ENCODE data around the gene UGT1A5.
"Not testable (repeated sequence)": the region's sequence is repeated elsewhere in the genome, so short reads cannot be mapped to it uniquely, and the experiment has no call there.

The UGT1A5 gene

DNA sequence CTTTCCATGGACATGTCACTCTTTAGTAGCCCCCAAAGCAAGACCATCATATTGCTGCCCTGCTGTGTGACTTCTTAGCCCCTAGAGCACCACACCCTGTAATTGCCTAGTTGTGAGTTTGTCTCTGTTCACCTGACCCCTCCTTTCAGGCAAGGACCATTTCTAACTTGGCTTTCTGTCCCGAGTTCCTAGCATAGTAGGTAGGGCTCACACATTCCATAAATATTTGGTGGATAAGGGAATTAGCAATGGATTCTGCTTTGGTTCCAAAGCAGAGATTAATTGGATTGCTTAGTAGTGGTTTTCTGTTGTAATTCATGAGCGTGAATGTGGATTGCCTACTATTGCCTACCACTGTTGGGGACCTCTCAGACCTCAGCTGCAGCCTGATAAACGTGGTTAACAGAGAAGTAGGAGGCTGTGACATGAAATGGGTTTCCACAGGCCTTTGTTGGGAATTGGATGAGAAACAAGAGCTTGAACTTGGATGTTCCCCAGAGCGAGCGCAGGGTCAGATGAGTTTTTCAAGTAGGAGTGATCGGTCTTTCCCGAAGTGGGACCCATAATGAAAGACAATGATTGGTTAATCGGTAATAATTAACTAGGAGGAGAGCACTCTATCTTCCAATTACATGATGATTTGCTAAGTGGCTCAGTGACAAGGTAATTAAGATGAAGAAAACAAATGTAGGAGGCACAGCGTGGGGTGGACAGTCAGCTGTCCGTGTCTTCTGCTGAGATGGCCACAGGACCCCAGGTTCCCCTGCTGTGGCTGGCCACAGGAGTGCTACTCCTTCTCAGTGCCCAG is 34.0 kb downstream of the UGT1A5 start:
- no peak for DNase-seq

DNA sequence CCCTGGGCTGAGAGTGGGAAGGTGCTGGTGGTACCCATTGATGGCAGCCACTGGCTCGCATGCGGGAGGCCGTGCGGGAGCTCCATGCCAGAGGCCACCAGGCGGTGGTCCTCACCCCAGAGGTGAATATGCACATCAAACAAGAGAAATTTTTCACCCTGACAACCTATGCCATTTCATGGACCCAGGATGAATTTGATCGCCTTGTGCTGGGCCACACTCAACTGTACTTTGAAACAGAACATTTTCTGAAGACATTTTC is 34.5 kb downstream of the UGT1A5 start:
- DNase-seq, result no peak

DNA sequence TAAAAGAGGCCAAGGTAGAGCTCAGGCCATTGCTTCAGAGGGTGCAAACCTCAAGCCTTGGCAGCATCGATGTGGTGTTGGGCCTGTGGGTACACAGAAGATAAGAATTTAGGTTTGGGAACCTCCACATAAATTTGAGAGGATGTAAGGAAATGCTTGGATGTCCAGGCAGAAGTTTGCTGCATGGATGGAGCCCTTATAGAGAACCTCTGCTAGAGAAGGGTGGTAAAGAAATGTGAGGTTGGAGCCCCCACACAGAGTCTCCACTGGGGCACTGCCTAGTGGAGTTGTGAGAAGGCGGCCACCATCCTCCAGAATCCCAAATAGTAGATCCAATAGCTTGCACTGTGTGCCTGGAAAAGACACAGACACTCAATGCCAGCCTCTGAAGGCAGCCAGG is 38.0 kb downstream of the UGT1A5 start:
- DNase-seq, result not testable (repeated sequence)

DNA sequence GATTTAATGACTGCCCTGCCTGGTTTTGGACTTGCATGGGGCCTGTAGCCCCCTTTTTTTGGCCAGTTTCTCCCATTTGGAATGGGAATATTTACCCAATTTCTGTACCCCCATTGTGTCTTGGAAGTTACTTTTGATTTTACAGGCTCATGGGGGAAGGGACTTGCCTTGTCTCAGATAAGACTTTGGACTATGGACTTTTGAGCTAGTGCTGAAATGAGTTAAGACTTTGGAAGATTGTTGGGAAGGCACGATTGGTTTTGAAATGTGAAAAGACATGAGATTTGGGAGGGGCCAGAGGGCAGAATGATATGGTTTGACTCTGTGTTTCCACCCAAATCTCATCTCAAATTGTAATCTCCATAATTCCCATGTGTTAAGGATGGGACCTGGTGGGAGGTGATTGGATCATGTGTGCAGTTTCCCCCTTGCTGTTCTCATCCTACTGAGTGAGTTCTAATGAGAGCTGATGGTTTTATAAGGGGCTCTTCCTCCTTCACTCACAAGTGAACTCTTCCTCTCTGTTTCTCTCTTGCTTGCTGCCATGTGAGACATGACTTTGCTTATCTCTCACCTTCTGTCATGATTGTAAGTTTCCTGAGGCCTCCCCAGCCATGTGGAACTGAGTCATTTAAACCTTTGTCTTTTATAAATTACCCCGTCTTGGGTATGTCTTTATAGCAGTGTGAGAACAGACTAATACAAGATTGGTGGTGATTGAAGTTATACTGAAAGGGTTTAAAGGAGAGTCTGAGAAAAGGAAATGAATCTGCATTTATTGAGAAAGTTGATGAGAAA is 38.7 kb downstream of the UGT1A5 start:
- not testable (repeated sequence) for DNase-seq

DNA sequence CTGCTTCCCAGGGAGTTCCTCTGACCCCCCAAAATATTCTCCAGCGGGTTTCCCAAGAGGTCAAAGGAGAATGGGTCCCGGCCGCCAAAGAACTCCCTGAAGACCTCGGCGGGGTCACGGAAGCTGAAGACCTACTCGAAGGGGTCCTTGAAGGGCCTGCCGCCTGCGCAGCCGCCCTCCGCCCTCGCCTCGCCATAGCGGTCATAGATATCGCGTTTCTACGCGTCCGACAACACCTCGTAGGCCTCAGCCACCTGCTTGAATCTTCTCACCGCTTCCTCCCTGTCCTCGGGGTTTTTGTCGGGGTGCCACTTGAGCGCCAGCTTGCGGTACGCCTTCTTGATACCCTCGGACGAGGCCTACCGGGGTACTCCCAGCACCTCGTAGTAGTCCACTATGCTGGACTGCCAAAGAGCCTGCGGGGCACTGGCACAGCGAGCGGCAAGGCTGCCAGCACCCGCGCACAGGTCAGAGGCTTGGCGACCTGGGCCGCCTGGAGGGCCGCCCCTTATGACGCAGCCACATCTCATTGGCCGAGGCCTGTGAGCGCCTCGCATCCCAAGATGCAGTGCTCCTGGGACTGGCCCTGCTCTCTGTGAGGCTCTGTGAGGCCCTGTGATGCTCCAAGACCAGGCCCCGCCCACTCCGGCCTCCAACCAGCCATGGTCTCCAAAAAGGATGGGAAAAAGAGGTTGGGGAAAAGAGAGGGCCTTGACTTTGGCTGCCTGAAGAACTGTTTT is 42.3 kb downstream of the UGT1A5 start:
- DNase-seq, result no peak

DNA sequence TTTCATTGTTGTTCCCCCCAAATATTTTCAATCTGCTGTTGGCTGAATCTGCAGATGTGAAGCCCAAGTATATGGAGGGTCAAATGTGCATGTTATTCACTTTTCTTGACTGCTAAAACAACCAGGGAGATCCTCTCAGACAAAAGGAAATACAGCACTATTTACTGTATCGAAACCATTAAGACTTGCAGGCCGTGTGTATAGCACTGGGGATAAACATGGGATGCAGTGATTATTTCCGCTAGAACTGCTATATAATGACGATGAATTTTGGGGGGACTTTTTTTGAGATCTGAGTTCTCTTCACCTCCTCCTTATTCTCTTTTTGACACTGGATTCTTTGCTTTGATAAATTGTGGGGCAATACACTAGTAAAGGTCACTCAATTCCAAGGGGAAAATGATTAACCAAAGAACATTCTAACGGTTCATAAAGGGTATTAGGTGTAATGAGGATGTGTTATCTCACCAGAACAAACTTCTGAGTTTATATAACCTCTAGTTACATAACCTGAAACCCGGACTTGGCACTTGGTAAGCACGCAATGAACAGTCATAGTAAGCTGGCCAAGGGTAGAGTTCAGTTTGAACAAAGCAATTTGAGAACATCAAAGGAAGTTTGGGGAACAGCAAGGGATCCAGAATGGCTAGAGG is 43.8 kb downstream of the UGT1A5 start:
- no peak for DNase-seq

DNA sequence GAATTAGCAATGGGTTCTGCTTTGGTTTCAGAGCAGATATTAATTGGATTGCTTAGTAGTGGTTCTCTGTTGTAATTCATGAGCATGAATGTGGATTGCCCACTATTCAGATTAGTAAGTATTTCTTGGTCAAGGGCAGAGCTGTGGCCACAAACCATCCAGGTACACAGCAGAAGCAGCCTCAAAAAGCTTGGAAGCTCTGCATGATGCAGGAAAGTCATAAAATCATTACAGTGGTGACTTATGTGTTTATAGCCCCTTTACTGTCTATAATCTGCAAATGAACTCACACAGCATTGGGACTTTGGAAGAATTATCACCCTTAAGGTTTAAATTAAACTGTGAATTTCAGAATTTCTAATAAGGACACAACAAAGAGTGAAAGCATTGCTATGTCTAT is 45.4 kb downstream of the UGT1A5 start:
- DNase-seq, result no peak

DNA sequence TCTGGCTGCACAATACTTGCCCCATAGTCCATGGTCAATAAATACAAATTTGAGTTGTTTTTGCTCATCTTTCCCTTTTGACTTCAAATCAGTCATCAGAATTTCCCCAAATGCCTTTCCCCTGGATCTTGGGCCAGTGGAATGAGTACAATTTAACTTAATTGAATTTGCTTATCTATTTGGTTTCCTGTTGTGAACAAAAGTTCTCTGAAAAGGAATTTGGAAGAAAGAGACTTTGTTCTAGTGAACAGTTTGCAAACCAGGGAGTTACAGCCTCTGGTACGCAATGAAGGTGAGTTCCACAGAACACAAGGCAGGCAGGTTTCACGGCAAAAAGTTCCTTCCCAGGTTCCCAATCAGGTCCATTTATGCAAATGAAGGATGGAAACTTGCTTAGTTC is 46.1 kb downstream of the UGT1A5 start:
- no peak for DNase-seq

DNA sequence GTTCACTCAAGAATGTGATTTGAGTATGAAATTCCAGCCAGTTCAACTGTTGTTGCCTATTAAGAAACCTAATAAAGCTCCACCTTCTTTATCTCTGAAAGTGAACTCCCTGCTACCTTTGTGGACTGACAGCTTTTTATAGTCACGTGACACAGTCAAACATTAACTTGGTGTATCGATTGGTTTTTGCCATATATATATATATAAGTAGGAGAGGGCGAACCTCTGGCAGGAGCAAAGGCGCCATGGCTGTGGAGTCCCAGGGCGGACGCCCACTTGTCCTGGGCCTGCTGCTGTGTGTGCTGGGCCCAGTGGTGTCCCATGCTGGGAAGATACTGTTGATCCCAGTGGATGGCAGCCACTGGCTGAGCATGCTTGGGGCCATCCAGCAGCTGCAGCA is 47.3 kb downstream of the UGT1A5 start, which contains the start of gene UGT1A1:
Gene UGT1A1 (plus strand): TSS at position 228 of the 400 bp plus-strand sequence. CDS start 18 bp downstream, at position 246.
- DNase-seq, result no peak

DNA sequence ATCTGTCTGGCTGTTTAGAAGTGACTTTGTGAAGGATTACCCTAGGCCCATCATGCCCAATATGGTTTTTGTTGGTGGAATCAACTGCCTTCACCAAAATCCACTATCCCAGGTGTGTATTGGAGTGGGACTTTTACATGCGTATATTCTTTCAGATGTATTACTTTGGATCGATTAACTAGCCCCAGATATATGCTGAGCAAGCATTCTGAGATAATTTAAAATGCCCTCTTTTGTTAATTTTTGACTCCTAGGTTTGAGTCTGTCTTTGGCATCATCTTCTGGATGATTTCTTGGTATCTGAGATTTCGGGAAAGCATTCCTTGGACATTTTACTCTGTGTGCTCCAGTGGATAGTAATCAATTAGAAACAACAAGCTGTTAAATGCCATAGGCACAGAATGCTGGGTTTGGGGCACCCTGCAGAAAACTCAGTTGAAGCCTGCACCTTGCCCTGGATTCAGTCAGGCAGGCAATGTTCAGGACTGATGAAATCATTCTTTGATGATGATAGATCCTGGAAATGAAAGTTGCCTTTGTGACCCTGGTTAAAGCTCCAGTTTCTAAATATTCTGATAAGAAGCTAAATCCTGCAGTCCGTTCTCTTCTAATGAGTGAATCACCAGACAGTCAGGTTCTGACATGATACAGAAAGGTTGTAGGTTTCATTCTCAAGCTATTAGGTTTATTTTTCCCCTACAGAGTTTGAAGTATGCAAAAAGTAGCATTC is 48.5 kb downstream of the UGT1A5 start:
- no peak for DNase-seq

DNA sequence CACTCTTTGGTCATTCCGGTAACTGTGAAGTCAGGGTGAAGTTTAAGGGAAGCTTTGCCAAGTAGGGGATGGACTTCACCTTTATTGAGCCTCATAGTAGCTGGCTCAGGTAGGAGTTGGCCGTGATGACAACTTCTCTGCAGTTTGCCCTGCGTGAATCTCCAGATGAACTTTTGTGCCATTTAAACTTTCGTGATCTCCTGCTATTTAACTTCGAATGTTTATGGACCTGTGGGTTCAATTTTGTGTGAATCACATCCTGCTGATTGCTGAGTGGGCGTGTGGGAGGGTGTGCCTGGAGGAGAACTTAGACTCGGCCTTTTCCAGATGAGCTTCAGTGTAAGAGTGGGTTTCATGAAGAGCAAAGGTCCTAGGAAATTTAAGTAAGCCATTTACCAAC is 51.6 kb downstream of the UGT1A5 start:
- no peak for DNase-seq

DNA sequence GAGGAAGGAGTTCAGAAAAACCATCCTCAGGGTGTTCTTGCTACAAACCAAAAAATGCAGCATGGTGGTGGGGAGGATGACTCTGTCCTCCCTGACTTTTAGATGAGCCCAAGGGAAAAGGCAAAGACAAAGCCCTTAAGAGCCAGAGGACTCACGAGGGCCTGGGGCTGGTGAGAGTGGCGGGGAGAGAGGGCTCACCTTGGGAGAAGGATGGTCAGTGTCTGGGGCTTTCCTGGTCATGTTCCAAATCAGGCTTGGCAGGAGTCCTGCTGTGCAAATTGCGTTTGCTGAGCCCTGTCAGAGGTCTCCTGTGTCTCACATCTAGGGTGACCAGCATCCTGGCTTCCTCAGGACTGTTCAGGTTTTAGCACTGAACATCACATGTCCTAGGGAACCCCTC is 52.1 kb downstream of the UGT1A5 start:
- DNase-seq, result no peak

DNA sequence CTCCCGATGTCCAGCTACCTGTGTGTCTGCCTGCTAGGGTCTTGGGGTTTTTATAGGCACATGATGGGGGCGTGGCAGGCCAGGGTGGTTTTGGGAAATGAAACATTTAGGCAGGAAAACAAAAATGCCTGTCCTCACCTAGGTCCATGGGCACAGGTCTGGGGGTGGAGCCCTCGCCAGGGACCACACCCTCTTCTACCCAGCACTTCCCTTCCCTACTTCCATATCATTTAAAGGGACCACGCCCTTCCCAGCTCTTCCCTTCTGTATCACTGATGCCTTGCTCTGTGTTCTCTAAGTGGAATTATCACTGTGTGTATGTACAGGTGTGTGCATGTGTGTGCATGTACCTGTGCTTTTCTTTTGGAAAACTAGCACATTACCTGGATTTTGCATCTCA is 53.7 kb downstream of the UGT1A5 start:
- no peak for DNase-seq

DNA sequence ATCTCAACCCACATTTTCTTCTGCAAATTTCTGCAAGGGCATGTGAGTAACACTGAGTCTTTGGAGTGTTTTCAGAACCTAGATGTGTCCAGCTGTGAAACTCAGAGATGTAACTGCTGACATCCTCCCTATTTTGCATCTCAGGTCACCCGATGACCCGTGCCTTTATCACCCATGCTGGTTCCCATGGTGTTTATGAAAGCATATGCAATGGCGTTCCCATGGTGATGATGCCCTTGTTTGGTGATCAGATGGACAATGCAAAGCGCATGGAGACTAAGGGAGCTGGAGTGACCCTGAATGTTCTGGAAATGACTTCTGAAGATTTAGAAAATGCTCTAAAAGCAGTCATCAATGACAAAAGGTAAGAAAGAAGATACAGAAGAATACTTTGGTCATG is 55.4 kb downstream of the UGT1A5 start:
- no peak for DNase-seq

DNA sequence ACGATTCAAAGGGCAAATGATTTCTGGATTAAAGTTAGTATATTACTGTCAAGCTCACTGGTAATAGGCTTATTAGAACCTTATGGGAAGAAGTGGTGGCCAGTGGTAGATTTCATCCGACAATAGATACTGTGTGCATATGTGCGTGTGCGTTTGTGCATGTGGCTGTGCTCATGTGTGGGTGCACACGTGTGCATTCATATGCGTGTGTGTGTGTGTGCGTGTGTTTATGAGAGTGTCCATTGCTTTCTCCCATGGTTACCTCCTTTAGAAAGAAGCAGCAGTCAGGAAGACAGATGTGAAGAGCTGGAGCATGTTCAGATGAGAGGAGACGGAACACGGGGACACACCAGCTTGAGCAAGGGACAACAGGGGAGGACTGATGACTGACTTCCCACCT is 56.6 kb downstream of the UGT1A5 start:
- no peak for DNase-seq

DNA sequence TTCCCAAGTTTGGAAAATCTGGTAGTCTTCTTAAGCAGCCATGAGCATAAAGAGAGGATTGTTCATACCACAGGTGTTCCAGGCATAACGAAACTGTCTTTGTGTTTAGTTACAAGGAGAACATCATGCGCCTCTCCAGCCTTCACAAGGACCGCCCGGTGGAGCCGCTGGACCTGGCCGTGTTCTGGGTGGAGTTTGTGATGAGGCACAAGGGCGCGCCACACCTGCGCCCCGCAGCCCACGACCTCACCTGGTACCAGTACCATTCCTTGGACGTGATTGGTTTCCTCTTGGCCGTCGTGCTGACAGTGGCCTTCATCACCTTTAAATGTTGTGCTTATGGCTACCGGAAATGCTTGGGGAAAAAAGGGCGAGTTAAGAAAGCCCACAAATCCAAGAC is 59.4 kb downstream of the UGT1A5 start:
- no peak for DNase-seq

DNA sequence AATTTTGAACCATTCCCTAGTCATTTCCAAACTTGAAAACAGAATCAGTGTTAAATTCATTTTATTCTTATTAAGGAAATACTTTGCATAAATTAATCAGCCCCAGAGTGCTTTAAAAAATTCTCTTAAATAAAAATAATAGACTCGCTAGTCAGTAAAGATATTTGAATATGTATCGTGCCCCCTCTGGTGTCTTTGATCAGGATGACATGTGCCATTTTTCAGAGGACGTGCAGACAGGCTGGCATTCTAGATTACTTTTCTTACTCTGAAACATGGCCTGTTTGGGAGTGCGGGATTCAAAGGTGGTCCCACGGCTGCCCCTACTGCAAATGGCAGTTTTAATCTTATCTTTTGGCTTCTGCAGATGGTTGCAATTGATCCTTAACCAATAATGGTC is 59.9 kb downstream of the UGT1A5 start:
- no peak for DNase-seq

DNA sequence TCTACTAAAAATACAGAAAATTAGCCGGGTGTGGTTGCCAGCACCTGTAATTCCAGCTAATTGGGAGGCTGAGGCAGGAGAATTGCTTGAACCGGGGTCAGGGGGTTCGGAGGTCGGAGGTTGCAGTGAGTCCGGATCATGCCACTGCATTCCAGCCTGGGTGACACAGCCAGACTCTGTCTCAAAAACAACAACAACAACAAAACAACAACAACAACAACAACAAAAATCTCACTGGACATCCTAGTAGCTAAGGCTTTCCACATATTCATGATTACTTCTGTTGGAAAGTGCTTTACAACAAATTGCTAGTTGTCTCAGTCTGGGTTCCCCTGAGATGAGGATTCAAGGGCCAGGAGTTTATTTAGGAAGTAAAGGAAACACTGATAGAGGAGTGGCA is 61.1 kb downstream of the UGT1A5 start:
- no peak for DNase-seq

DNA sequence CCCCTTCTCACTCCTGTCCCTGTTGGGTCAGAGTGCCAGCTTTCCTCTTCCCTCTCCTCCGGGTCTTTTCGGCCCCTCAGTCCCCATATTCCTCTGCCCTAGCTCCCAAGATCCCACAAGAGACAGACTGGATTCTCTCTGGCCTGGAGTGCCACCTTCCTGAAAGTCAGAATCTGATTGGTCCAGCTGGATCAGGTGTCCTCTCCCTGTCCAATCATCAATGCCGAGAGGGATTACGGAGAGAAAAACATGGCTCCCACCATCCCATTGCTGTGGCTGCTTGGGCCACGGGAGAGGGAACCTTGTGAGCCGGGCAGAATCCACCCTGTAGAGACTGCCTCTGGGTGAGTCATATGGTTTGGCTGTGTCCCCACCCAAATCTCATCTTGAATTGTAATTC is 62.7 kb downstream of the UGT1A5 start:
- no peak for DNase-seq

DNA sequence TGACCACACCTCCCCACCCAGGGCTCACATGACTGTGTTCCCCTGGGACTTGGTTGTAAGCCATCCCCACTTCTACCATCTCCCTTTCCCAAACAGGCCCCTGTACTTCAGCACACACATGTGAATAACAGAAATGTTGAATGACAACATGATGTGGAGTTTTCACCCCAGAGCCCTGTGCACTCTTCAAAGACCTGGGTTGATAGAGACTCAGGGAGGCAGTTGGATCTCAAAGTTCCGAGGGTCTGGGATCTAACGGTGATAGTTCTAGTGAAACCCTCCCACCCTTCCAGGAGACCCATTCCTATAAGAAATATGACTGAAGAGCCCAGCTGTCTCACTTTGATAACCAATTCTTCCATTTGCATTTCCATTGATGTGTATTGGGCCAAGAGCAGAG is 65.3 kb downstream of the UGT1A5 start, which contains the start of gene MROH2A:
Gene MROH2A (plus strand): TSS at position 301 of the 400 bp plus-strand sequence. CDS start 1,029 bp downstream, outside the sequence.
- no peak for DNase-seq

DNA sequence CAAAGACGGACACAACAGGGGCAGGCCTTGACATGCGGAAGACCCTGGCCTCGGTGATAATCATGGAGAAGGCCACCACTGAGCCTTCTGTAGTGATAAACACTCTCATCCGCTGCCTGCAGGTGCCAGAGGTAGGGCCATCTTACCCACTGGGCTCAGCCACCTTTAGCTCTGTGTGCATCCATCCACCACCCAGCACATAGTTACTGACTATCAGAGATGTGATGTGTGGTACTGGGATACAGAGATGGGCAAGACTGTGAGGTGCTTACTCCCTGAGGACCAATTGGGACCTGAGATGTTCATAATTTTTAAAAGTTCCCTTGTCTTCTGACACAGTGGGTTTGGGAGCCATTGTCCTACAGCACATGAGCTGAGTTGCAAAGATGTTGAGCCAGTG is 67.0 kb downstream of the UGT1A5 start:
- DNase-seq, result no peak

DNA sequence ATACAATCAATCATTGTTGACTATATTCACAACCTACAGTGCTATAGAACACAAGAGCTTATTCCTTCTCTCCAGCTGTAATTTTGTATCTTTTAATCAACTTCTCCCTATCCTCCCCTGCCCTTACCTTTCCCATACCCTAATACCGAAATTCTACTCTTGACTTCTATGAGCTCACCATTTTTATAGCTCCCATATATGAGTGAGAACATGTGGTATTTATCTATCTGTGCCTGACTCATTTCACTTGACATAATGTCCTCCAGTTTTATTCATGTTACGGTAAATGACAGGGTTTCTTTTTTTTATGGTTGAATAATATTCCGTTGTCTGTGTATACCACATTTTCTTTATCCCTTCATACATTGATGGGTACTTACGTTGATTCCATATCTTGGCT is 68.1 kb downstream of the UGT1A5 start:
- no peak for DNase-seq

DNA sequence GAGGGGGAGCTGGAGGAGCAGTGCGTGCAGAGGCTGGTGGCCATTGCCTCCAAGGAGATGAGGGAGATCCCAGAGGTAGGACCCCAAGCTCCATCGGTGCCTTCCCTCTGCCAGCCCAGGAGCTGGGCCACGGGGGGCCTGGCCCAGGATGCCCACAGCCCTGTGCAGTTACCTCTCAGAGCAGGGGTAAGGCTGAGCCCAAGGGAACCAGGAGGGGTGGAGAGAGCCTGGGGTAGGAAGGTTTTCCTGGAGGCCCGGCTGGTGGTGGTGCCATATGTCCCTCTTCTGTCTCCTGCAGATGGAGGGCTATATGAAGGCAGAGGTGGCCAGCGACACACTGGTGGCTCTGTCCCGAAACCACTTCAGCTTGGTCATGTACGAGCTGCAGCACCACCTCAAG is 76.8 kb downstream of the UGT1A5 start:
- DNase-seq, result no peak

Data from SHP77 treated with DMSO at 0.1 percent for 48 hours (cell line).